Activated gamma-delta T cell treated with Interleukin-2 at 50 U/mL for 16 hours (primary cell): ENCODE data around the gene KRT33A.

ENCODE experiments used
- DNase-seq: peaks from one replicate; pipeline ENCODE4 v3.0.0-alpha.2; 2020

KRT33A gene

DNA sequence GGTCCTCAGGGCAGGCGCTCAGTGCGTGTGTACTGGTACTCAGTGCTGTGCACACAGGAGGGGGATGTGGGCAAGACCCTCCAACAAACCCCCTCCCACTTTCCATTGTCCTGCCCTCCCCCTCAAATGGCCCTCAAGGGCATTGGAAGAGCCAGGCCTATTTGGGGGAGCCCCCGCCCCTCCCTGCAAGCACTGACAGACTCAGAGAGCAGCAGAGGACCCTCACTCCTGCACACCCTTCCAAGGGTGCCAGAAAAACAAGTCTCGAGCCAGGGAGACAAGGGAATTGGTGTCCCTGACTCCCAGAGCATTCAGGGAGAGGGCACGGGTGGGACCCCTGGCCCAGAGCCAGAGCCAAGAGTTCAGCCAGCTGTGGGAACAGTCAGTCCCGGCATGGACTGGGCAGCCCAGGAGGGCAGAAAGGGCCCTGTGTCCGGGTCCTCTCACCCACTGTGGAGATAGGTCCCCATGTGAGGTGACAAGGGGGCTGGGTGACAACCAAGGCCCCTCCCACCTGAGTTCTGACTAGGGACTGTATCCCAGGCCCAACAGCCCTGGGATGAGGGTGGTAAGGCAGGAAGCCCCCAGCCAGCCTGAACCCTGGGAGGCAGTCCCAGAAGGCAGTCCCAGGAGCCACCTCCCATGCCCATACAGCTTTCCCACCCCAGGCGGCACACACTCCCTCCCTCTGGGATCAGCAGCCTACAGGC lies 23.1 kb downstream of the KRT33A start:
- DNase-seq: no peak

DNA sequence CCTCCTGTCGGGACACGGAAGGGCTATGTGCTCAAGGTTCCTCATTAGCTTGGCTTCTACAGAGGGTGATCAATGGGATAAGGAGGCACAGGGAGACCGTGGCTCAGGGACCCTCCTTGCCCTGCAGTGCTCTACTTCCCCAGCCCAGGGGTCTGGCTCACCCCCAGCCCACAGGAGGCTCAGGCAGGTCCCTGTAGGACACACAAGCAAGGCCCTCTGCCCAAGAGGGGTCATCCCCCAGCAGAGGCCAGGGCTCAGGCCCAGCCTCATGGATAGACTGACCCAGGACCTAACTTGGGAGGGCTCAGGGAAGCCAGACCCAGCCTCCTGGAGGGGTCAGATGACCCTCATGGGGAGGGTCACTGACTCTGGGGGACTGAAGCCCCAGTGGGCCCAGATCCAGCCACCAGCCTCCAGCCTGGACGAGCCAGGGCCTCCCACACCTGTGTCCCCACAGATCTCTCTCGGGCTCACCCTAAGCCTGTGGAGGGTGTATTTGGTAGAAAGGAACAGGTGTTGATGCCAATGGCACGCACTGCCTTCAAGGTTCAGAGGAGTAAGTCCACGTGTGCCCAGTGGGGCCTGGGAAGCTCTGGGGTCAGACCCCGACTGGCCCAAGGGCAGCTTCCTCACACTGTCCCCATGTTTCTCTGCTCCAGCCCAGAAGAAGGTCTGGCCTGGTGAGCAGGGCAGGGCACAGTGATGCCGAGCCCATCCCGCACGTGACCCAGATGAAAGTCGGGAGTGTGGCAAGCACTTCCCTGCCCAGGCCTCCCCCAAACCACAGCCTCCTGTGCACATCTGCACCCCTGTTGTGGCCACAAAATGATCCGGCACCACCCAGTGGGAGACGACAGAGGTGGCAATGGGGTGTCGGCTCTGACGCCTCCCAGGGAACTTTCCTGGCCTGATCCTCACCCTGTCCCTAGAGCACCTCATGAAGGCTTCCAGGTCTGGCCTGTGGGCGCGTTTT lies 24.2 kb downstream of the KRT33A start:
- DNase-seq: no peak

DNA sequence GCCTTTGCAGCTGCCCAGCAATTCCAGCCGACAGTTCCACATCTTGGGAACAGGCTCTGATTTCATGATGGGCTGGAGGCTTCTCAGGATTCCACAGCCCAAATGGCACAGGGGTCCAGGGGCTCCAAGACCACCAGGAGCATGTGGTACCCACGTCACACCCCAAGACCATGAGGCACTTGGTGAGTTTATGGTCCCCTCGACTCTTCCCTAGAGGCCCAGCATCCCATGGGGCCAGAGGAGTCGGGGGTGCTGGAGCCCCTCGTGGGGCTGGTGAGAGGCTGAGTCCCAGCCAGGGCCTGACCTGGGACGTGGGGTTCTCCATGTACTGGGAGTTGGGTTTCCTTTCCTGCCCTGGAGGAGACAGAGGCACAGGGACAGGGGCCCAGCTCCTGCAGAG lies 25.0 kb downstream of the KRT33A start:
- no peak for DNase-seq

DNA sequence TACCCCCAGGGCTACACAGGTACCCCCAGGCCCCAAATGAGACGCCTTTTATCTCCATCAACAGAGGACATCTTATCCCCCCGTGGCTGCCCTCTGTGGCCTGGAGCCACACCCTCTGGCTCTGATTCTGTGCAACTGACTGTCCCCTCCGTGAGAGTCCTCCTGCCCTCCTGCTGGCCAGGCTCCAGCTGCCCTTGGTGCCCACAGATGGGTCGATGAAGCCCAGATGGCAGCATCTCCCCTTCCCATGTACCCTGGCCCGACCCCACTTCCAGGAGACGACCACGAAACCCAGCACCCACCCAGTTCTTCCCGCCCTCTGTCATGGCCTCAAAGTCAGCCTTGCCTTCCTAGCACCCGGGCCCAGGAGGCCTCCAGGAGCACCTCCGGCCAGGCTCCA lies 25.5 kb downstream of the KRT33A start:
- DNase-seq: no peak

DNA sequence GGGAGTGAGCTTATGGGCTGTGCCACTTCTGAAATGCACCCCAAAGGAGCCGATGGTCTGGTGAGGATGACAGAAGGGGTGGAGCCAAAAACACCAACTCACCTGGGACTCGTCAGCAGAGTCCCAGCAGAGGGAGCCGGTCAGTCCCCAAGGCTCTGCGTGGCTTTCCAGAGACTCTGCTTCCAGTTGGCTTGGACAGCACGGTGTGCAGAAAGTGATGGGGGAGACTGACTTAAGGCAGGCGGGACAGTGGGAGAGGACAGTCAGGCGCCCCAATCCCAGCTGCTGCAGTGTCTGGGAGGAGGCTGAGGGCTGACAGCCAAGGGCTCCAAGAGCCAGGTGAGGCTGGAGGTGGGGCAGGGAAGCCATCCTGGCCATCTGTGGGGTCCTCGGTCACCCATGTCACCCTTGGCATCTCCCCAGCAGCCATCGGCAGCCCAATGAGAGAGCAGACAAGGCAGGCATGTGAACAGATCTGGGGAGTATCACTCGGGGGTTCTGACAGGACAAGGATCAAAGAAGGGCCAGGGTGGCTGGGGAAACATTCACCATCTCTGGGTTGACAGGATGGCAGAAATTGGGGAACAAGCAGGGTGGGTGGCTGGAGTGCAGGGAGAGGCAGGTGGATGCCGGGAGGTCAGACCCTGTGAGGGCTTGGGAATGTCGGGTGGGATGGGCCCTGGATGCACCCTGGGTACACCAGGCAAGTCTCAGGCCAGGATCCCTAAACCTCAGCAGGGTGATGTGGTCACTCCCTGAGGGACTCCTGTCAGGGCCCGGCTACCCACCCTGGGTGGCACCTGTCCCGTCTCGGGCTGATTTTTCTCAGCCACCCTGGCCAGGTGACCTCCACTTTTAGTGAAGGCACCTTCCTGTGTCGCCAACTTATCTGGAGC lies 26.2 kb downstream of the KRT33A start:
- DNase-seq: no peak

DNA sequence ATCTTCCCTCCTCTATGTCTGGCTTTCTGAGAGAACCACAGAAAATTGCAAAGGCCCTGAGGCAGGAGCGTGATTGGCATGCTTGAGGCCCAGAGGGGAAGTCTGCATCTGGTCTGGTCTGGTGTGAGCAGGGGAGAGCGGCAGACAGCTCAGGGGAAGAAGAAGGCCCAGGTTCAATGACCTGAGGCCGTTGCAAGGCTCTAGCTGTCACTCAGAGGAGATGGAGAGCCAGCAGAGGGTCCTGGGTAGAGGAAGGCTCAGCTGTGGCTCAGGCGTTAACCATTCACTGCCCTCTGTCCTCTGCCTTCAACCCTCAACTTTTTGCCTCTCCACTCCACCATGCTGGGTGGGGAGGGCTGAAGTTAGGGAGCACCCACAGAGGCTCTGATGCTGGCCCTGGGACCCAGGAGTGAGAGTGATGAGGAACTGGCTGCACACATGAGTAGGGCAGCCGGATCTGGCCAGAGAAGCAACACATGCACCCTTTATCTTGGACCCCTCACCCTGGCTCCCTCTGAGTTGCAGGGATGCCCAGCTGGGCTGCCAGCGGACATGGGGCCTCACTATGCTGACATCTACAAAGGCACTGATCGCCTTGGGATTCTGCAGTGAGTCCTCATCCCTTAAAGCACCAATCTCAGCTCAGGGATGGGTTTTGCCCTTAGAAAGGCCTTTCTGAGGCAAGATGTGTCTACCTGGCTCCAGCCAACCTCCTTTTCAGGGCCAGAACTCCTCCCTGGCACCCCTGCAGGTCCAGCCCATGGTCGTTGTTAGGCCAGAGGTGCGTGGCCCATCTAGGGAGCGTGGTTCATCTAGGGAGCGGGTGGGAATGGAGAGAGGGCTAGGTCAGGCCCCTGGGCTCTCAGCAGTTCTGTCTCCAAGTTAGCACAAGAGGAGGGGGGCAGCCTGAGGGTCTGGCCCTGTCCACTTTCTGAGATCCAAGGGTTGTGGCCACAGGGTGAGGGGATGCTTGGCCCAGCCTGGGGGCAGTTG lies 27.4 kb downstream of the KRT33A start:
- no peak for DNase-seq

DNA sequence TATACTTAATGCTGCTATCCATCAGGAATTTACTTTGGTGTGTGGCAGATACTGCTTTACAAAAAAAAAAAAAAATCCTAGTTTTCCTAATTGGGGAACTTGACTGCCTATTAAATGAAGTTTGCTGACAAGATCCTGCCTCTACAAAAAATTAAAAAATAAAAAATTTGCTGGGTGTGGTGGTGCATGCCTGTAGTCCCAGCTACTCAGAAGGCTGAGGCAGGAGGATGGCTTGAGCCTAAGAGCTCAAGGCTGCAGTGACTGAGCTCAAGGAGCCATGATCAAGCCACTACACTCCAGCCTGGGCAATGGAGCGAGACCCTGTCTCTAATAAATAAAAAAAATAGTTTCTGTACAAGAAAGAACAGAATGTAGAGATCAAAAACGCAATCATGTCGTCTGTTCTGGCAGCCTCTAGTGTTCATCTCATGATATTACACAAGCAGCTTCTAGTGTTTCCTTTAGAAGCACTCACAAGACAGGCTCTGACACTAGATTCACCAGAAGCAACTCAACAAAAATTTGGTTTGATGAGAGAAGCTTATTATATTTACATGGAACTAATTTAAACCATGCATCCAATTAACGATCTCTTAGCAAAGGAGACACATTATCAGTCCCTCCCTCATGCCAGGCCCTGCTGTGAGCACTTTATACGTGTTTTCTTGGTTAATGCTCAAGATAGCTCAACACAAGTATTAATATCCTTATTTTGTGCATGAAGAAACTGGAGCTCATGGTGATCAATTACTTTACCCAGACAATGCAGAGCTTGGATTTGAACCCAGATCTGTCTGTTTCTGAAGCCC lies 28.3 kb downstream of the KRT33A start:
- DNase-seq: no peak

DNA sequence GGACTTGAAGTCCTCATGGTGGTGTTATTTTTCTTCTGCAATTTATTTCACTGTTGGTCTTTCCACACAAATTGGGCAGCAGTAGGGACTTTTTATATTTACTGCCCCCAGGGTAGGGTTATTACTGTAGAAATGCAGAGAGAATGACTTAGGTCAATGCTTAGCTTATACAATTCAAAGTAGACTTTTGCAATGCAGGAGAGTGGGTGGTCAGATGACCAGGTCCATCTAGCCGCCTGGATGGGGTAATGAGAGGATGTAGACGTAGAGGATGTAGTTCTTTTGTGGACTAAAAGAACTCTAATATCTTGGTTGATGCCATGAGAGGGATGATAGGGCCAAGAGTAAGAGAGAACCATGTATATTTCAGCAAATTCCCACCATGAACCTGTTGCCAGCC lies 32.4 kb downstream of the KRT33A start:
- no peak for DNase-seq

DNA sequence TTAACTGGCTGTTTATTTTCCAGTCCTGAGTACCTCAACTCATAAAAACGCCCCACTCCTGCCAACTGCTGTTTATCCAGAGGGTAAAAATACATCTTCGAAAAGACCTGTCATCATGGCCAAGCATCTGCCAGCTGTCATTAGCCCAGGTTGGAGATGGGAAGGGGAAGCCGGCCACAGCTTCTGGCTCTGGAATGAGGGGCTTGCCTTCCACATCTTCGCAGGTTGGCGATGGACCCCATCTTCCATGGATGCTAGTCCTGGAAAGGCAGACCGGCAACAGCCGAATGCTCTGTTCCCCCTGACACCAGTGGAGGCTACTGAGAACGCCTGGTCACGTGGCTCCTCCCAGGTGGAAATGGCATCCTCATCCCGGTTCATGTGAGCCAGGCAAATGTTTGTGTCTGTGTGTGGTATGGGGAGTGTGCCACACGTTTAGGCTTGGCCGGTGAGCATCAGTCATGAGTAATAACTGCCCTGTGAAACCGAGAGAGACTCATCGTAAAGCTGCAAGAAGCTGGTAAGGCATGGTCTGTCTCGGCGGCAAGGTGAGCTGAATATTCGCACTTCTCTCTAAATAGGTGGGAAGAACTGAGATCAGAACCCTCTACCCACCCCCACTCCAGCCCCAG lies 34.7 kb downstream of the KRT33A start:
- no peak for DNase-seq

DNA sequence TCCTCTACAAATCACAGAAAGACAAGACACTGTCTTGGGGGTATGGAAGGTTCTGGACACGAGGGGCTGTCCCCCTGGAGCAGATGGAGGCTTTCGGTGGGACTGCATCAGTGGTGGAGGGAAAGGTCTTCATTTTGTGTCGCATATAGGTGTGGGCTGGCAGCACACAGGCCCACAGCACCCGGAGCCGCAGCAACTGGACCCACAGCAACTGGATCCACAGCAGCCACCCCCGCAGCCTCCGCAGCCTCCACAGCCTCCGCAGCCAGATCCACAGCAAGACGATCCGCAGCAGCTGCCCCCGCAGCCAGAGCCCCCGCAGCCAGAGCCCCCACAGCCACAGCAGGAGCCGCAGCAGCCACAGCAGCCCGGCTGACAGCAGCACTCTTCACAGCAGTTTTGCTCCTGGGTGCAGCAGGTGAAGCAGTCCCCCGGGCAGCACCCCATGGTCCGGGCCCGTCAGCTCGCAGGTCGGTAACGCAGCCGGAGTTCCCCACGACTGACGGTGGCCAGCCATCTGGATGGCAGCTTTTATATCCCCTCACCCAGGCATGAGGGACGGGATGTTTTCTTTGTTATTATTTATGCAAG lies 35.3 kb downstream of the KRT33A start, which contains the start of gene KRTAP17-1:
Gene KRTAP17-1 (minus strand): TSS at position 507 of the 591 bp plus-strand sequence. CDS start 60 bp downstream, at position 447.
- no peak for DNase-seq

DNA sequence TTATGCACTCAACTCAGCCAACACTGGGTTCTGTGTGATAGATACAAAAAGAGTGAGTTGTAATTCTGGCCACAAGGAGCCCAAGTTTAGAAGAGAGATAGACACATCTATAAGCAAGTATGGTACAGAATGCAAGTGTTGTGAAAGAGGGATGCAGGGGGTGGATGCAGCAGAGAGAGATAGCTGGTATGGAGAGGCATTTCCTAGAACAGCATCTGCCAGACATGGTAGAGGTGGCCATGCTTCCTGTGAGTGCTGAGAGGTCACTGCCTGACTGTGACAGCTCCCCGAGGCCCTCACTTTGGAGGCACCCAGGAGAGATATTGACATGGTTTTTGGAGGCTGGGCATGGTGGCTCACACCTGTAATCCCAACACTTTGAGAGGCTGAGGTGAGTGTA lies 39.5 kb downstream of the KRT33A start:
- no peak for DNase-seq

DNA sequence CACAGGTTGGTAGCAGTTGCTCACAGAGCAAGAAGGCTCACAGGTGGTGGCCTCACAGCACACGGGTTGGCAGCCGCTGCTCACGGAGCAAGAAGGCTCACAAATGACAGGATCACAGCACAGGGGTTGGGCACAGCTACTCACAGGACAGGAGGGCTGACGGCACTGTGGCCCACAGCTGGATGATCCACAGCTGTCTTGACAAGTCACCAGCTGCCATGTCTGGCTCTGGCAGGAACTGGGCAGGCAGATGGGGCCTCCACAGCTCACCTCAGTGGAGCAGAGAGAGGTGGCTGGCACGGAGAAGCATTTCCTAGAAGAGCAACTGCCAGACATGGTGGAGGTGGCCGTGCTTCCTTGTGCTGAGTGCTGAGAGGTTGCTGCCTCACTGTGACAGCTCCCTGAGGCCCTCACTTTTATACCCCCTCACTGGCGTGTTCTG lies 41.7 kb downstream of the KRT33A start, which contains the start of gene KRTAP16-1:
Gene KRTAP16-1 (minus strand): TSS at position 392 of the 442 bp plus-strand sequence. CDS start 56 bp downstream, at position 336.
- DNase-seq: peak; percentile 56

DNA sequence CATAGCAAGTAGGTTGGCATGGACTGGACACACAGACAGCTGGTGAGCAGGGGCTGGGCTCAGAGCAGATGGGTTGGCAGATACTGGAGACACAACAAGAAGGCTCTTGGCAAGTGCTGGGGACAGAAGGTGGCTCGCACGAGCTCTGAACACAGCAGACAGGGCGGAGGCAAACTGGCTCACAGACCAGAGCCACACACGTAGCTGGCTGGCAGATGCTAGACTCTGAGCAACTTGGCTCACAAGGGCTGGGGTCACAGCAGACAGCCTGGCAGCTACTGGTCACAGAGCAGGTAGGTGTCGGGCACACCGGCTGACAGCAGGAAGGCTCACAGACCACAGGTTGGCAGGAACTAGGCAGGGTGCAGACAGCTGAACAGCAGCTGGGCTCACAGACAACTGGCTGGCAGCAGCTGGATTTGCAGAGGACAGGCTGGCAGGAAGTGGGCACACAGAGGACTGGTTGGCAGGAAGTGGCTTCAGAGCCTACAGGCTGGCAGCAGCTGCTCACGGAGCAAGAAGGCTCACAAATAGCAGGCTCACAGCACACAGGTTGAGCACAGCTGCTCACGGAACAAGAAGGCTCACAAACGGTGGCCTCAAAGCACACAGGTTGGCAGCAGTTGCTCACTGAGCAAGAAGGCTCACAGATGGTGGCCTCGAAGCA lies 42.2 kb downstream of the KRT33A start:
- DNase-seq: peak; percentile 87

DNA sequence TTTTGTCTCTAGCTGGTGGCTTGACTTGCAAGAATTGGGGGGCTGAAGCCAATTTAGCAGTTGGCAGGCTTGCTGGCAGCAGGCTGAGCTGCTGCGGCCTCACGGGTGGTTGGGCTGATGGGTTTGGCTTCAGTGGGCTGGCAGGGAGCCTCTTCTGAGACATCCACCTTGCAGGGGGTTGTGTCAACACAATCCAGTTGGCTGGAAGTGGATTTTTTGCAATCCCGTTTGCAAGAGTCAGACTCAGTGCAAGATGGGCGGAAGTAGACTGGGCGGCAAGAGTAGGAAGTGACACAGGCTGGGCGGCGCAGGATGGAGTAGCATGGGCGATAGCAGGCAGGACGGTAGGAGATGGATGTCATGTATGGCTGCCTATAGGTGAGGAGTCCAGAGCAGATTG lies 43.0 kb downstream of the KRT33A start:
- DNase-seq: no peak

DNA sequence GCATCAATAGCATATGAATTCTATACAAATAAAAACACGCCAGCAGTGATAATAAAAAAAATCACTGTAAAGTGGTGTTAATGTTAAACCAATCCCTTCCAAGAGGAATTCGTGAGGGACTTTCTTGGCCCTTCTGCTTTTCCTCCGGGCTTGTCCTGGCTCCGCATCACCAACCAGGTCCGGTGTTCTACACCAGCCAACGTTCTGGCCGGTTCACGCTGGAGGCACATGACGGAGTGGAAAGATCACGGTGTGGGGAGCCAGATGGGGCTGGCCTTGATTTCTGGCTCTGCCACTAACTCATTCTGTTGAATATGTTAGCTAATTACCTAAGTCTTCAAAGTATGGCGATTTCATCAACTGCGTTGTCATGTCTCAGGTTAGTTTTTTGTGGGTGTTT lies 46.5 kb downstream of the KRT33A start:
- DNase-seq: no peak

DNA sequence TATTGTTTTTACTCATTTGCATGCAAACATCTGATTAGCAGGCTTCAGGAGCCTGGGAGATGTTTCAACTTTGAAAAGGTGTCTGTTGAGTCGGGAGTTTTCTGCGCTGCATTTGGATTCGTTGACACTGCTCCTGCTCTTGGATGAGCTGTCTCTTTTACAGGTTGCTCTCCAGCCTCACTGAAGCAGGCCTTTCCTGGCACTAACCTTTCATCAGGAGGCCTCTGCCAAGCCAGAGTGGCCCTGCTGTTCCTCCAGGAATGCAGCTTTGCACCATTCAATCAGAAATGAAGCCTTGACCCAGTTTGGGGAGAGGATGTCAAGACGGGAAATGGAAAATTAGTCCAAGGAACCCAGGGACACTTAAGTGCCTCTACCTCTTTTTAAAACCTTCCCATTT lies 47.6 kb downstream of the KRT33A start:
- DNase-seq: no peak

DNA sequence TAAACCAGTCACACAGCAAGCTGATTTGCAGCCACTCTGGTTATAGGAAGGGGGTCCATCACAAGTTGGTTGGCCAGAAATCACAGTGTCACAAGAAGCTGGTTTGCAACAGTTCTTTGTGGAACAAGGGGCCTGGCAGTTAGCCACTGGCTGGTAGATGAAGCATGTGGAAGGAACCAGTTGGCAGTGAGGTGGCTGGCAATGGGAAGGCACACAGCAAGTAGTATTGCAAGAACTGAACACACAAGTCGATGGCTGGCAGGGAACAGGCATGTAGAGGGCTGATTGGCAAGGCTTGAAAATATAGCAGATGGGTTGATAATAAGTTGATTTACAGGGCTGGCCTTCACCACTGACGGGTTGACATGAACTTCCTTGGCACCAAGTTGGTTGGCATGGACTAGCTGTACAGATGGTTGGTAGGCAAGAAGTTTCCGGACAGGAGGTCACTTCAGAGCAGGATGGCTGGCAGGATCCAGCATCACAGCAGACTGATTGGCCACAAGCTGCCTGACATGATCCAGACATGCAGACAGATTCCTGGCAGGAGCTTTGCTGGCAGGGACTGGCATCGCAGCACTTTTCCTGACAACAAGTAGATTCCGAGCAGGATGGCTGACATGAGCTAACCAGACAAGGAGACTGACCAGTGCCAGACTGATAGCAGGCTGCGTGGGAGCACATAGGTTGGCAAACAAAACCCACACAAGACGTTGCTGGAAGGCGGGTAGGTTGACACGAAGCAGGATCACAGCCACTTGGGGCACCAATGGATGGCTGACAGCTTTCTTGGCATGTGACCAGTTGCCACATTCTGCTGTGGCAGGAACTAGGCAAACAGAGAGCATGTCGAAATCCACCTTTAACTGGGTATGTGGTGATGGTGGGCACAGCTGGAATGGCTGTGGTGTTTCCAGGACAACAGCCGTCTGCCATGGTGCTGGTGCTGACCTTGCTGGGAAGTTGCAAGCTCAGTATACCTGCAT lies 48.4 kb downstream of the KRT33A start, which contains the start of gene KRTAP29-1:
Gene KRTAP29-1 (minus strand): TSS at position 936 of the 986 bp plus-strand sequence. CDS start 0 bp downstream, at position 936.
- DNase-seq: no peak
